NCI-H2171 (cell line): ENCODE results near the gene CNOT1.
A peak's percentile ranks its signal among the peaks of the same experiment; 100 is the strongest.

ENCODE experiments used
- DNase-seq: peaks from one replicate; lab custom pipeline; 2025; lab: John Stamatoyannopoulos, UW

Gene CNOT1

GRCh38 chr16:58516768-58517107 is 112.9 kb downstream of the CNOT1 start:
- DNase-seq = no peak

- peak; percentile 60 for DNase-seq
Observed at GRCh38 chr16:58515871-58516767, 113.5 kb downstream of the CNOT1 start.

- peak; percentile 79 for DNase-seq
Observed at GRCh38 chr16:58515125-58515870, 114.3 kb downstream of the CNOT1 start, which contains the start of gene SETD6. SETD6 (plus strand) TSS chr16:58515517; CDS start chr16:58515538, 21 bp downstream.

GRCh38 chr16:58513874-58514273 is 115.8 kb downstream of the CNOT1 start:
- no peak for DNase-seq

GRCh38 chr16:58511933-58512815 is 117.5 kb downstream of the CNOT1 start:
- DNase-seq = peak; percentile 28

GRCh38 chr16:58510776-58511628 is 118.6 kb downstream of the CNOT1 start:
- no peak for DNase-seq

- DNase-seq = no peak
Observed at GRCh38 chr16:58510097-58510775, 119.4 kb downstream of the CNOT1 start.

- DNase-seq = no peak
Observed at GRCh38 chr16:58509256-58510096, 120.2 kb downstream of the CNOT1 start.

- DNase-seq = no peak
Observed at GRCh38 chr16:58508671-58509251, 120.9 kb downstream of the CNOT1 start.

- no peak for DNase-seq
Observed at GRCh38 chr16:58507963-58508670, 121.5 kb downstream of the CNOT1 start.

GRCh38 chr16:58507195-58507962 is 122.2 kb downstream of the CNOT1 start:
- no peak for DNase-seq

- peak; percentile 49 for DNase-seq
Observed at GRCh38 chr16:58506241-58507194, 123.1 kb downstream of the CNOT1 start.

- DNase-seq = no peak
Observed at GRCh38 chr16:58503863-58504688, 125.5 kb downstream of the CNOT1 start.

GRCh38 chr16:58503166-58503862 is 126.3 kb downstream of the CNOT1 start:
- DNase-seq = no peak
